Glutamatergic neuron (in vitro differentiated cells): ENCODE measurements around the gene BBS12. TPM values are rescaled to one million over a fixed set of nuclear protein-coding genes. Genes with fewer than 3 reads are reported as not detected.

Experiments used
- DNase-seq: peaks from one replicate; pipeline ENCODE4 v3.0.0; 2022
- H3K27ac Mint-ChIP-seq: one replicate; pipeline ENCODE4 v1.8.0; 2020; ENCODE audit warnings: mild to moderate bottlenecking, mixed read lengths, inconsistent platforms; ENCODE audit not compliant: unreplicated experiment
- H3K27me3 Mint-ChIP-seq: one replicate; pipeline ENCODE4 v1.8.0; 2020; ENCODE audit warnings: mild to moderate bottlenecking, moderate library complexity, mixed read lengths, inconsistent platforms; ENCODE audit not compliant: unreplicated experiment
- H3K36me3 Mint-ChIP-seq: one replicate; pipeline ENCODE4 v1.8.0; 2020; ENCODE audit warnings: mild to moderate bottlenecking, mixed read lengths, inconsistent platforms; ENCODE audit not compliant: unreplicated experiment
- H3K4me1 Mint-ChIP-seq: one replicate; pipeline ENCODE4 v1.8.0; 2020; ENCODE audit warnings: mild to moderate bottlenecking, low read depth, mixed read lengths, inconsistent platforms; ENCODE audit not compliant: unreplicated experiment
- H3K4me3 Mint-ChIP-seq: one replicate; pipeline ENCODE4 v1.8.0; 2020; ENCODE audit warnings: mild to moderate bottlenecking, mixed read lengths, inconsistent platforms; ENCODE audit not compliant: unreplicated experiment
- H3K9me3 Mint-ChIP-seq: one replicate; pipeline ENCODE4 v1.8.0; 2020; ENCODE audit warnings: mild to moderate bottlenecking, moderate library complexity, mixed read lengths, inconsistent platforms; ENCODE audit not compliant: unreplicated experiment
- CTCF ChIP-seq: fragments of 200-600 bp; sonication (generic); IDR thresholded peaks from one replicate; pipeline ENCODE4 v1.5.0; 2021; ENCODE audit not compliant: partially characterized antibody, unreplicated experiment
- total RNA-seq: library from RNA; stranded (reverse); fragmentation: NEBNext Ultra II Directional; extraction: Animal tissue kit (Norgen Biotek cat#: 25700); gene quantifications from one replicate; pipeline ENCODE4 v1.2.1, GENCODE V29; 2021; ENCODE audit not compliant: unreplicated experiment

The BBS12 gene
- total RNA-seq, 1 donor from 2014 or later = 2.8 TPM

DNA sequence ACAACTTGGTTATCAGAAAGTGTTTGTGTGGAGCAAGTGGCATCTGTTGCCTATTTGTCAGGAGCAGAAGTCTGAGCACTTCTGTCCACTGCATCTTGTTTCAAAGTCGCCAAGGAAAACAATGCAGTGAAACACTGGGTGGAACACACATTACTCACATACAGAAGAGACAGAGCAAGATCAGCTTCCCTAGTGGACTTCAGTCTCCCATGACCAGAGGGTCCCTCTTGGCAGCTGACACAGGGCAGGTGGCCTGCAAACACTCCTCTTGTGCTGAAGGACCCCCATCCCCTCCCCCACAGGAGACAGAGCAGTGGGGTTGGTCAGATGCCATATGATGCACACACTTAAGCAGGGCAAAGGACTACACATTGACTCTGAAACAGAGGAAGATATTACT, 3.6 kb upstream of the BBS12 start:
- peaks cover 4% of the 10 kb centered on the region for H3K27me3 Mint-ChIP-seq
- DNase-seq = peak; percentile 44
- TF ChIP-seq CTCF = no peak
- peak overlapping the region; percentile 93 for H3K27ac Mint-ChIP-seq
- H3K4me1 Mint-ChIP-seq = peaks cover 20% of the 10 kb centered on the region
- H3K9me3 Mint-ChIP-seq = peaks cover 7% of the 10 kb centered on the region
- H3K4me3 Mint-ChIP-seq = peak overlapping the region; percentile 31
- no peaks in the 10 kb centered on the region for H3K36me3 Mint-ChIP-seq

- H3K27ac Mint-ChIP-seq = peak overlapping the region; percentile 74
- DNase-seq = no peak
- H3K27me3 Mint-ChIP-seq = peaks cover 4% of the 10 kb centered on the region
- TF ChIP-seq CTCF = no peak
- peaks cover 20% of the 10 kb centered on the region for H3K4me1 Mint-ChIP-seq
- H3K36me3 Mint-ChIP-seq = no peaks in the 10 kb centered on the region
- peak overlapping the region; percentile 97 for H3K4me3 Mint-ChIP-seq
- H3K9me3 Mint-ChIP-seq = peaks cover 7% of the 10 kb centered on the region
Measured at GRCh38 chr4:122731676-122732075, 828 bp upstream of the BBS12 start.

GRCh38 chr4:122733787-122734120, 1.2 kb downstream of the BBS12 start:
- Mint-ChIP-seq H3K36me3 (no peaks in the 10 kb centered on the region), H3K4me3 (peak overlapping the region; percentile 97), H3K9me3 (peaks cover 9% of the 10 kb centered on the region), H3K27me3 (peaks cover 4% of the 10 kb centered on the region), H3K27ac (no peak overlapping the region), H3K4me1 (peaks cover 15% of the 10 kb centered on the region)
- TF ChIP-seq CTCF = no peak
- DNase-seq = no peak

DNA sequence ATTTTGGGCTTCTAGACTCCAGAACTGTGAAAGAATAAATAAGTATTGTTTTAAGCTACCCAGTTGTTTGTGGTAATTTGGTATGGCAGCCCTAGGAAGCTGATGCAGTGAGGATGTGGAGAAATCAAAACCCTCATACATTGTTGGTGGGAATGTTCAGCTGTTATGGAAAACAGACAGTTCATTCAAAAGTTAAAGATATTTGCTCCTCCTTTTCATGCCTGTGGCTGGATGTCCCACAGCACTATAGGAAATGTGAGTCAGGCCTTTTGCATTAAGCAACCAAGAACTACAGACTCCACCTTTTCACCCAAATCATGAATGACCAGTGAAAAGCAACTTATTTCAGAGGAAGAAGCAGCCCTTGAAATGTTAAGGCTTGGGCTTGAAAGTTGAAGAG, 6.7 kb downstream of the BBS12 start:
- Mint-ChIP-seq H3K27me3 (no peaks in the 10 kb centered on the region), H3K27ac (no peak overlapping the region), H3K9me3 (peaks cover 2% of the 10 kb centered on the region), H3K36me3 (no peaks in the 10 kb centered on the region), H3K4me3 (no peak overlapping the region), H3K4me1 (no peaks in the 10 kb centered on the region)
- TF ChIP-seq CTCF = no peak
- no peak for DNase-seq

DNA sequence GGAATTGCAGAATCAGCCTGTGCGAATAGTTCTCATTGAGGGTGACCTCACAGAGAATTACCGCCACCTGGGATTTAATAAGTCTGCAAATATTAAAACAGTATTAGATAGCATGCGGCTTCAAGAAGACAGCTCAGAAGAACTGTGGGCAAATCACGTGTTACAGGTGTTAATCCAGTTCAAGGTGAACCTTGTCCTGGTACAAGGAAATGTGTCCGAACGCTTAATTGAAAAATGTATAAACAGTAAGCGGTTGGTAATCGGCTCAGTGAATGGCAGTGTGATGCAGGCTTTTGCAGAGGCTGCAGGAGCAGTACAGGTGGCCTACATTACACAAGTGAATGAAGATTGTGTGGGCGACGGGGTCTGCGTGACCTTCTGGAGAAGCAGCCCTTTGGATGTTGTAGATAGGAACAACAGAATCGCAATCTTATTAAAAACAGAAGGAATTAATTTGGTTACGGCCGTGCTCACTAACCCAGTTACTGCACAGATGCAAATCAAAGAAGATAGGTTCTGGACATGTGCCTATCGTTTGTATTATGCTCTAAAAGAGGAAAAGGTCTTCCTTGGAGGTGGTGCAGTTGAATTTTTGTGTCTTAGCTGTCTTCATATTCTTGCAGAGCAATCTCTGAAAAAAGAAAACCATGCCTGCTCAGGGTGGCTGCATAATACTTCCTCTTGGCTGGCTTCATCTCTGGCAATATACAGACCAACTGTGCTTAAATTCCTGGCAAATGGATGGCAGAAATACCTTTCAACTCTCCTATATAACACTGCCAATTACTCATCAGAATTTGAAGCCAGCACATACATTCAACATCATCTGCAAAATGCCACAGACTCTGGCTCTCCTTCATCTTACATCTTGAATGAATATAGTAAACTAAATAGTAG, 10.7 kb downstream of the BBS12 start:
- H3K27ac Mint-ChIP-seq = no peak overlapping the region
- H3K36me3 Mint-ChIP-seq = no peaks in the 10 kb centered on the region
- H3K27me3 Mint-ChIP-seq = no peaks in the 10 kb centered on the region
- DNase-seq = no peak
- no peaks in the 10 kb centered on the region for H3K4me1 Mint-ChIP-seq
- H3K9me3 Mint-ChIP-seq = no peaks in the 10 kb centered on the region
- no peak overlapping the region for H3K4me3 Mint-ChIP-seq
- no peak for TF ChIP-seq CTCF
